Ascending aorta (tissue), 2 donors: ENCODE results near the gene CAMSAP1. TPM values are rescaled to one million over a fixed set of nuclear protein-coding genes. Genes with fewer than 3 reads are reported as not detected.

Source experiments
- DNase-seq, 2 donors: peaks; one replicate each; pipeline ENCODE4 v3.0.0-alpha.2; 2019; ENCODE audit warnings: low spot score in 2 of 2
- H3K27ac ChIP-seq, 2 donors: fragments of 200-600 bp; sonication (generic); one replicate each; pipeline ENCODE4 v1.5.1; 2016 to 2017; ENCODE audit warnings: mild to moderate bottlenecking in 1 of 2
- H3K27me3 ChIP-seq: fragments of 200-600 bp; sonication (generic); one replicate; pipeline ENCODE4 v1.5.1; 2017
- H3K36me3 ChIP-seq, 2 donors: fragments of 200-600 bp; sonication (generic); one replicate each; pipeline ENCODE4 v1.5.1; 2016
- H3K4me1 ChIP-seq, 2 donors: fragments of 200-600 bp; sonication (generic); one replicate each; pipeline ENCODE4 v1.5.1; 2016 to 2017; ENCODE audit warnings: mild to moderate bottlenecking in 1 of 2
- H3K4me3 ChIP-seq, 2 donors: fragments of 200-600 bp; sonication (generic); one replicate each; pipeline ENCODE4 v1.5.1; 2016 to 2017; ENCODE audit warnings: mild to moderate bottlenecking in 1 of 2
- H3K9me3 ChIP-seq, 2 donors: fragments of 200-600 bp; sonication (generic); one replicate each; pipeline ENCODE4 v1.5.1; 2016
- CTCF ChIP-seq, 3 experiments: fragments of 200-600 bp in 2 of 3; fragments of 450-650 bp in 1 of 3; sonication (generic) in 2 of 3; IDR thresholded peaks; one replicate each; pipeline ENCODE4 v1.5.1; 2016 to 2019; ENCODE audit warnings: antibody characterized with exemption in 3 of 3, mild to moderate bottlenecking in 1 of 3, moderate library complexity in 1 of 3
- intact Hi-C: fragments of 100-400 bp; cut with DNase I; formaldehyde crosslinking; loops from one replicate; pipeline ENCODE4 v1.15.1; 2023
- total RNA-seq: library from RNA; depleted of rRNA; stranded (reverse); fragments of >200 nt; gene quantifications from one replicate; pipeline ENCODE4 v1.1.0, GENCODE V29; 2016

CAMSAP1 gene
- total RNA-seq, 1 donor from 2014 or later, result 10.1 TPM

GRCh38 chr9:135797507-135798262 is 109.7 kb downstream of the CAMSAP1 start:
- peaks cover 0 to 6% of the 10 kb centered on the region in 2 donors for H3K4me1 ChIP-seq
- intact Hi-C loops, result no loop called here
- no peaks in the 10 kb centered on the region for H3K9me3 ChIP-seq
- no peak overlapping the region for H3K27ac ChIP-seq
- H3K36me3 ChIP-seq, result no peaks in the 10 kb centered on the region
- DNase-seq, result no peak
- H3K4me3 ChIP-seq, result no peak overlapping the region
- TF ChIP-seq CTCF (IDR thresholded peaks at IDR 0.05), result peak; percentile 13 to 53 (median 43)
- H3K27me3 ChIP-seq, result no peaks in the 10 kb centered on the region

GRCh38 chr9:135796784-135797485 is 110.4 kb downstream of the CAMSAP1 start:
- intact Hi-C loops, result no loop called here
- peaks cover 0 to 6% of the 10 kb centered on the region in 2 donors for H3K4me1 ChIP-seq

GRCh38 chr9:135795391-135795790 is 112.0 kb downstream of the CAMSAP1 start:
- intact Hi-C loops, result no loop called here
- no peak overlapping the region for H3K4me3 ChIP-seq
- H3K36me3 ChIP-seq, result no peaks in the 10 kb centered on the region
- peaks cover 0 to 6% of the 10 kb centered on the region in 2 donors for H3K4me1 ChIP-seq
- no peak for DNase-seq
- H3K27ac ChIP-seq, result no peak overlapping the region
- no peaks in the 10 kb centered on the region for H3K9me3 ChIP-seq
- H3K27me3 ChIP-seq, result no peaks in the 10 kb centered on the region
- TF ChIP-seq CTCF (IDR thresholded peaks at IDR 0.05), result no peak

More at GRCh38 chr9:135796784-135797485, 110.4 kb downstream of the CAMSAP1 start:
- H3K4me3 ChIP-seq, result no peak overlapping the region
- no peak overlapping the region for H3K27ac ChIP-seq
- H3K36me3 ChIP-seq, result no peaks in the 10 kb centered on the region
- no peaks in the 10 kb centered on the region for H3K27me3 ChIP-seq
- TF ChIP-seq CTCF (IDR thresholded peaks at IDR 0.05), result no peak
- DNase-seq, result no peak
- H3K9me3 ChIP-seq, result no peaks in the 10 kb centered on the region

GRCh38 chr9:135794361-135794885 is 112.9 kb downstream of the CAMSAP1 start:
- TF ChIP-seq CTCF (IDR thresholded peaks at IDR 0.05), result no peak
- Histone ChIP-seq H3K9me3 (no peaks in the 10 kb centered on the region), H3K36me3 (no peaks in the 10 kb centered on the region), H3K27ac (no peak overlapping the region), H3K4me3 (no peak overlapping the region), H3K4me1 (peaks cover 0 to 6% of the 10 kb centered on the region in 2 donors), H3K27me3 (no peaks in the 10 kb centered on the region)
- intact Hi-C loops, result no loop called here
- no peak for DNase-seq

GRCh38 chr9:135794057-135794335 is 113.3 kb downstream of the CAMSAP1 start:
- no peak for DNase-seq
- H3K27ac ChIP-seq, result no peak overlapping the region
- H3K4me1 ChIP-seq, result peaks cover 0 to 6% of the 10 kb centered on the region in 2 donors
- H3K4me3 ChIP-seq, result no peak overlapping the region
- no peaks in the 10 kb centered on the region for H3K9me3 ChIP-seq
- H3K36me3 ChIP-seq, result no peaks in the 10 kb centered on the region
- no peaks in the 10 kb centered on the region for H3K27me3 ChIP-seq
- TF ChIP-seq CTCF (IDR thresholded peaks at IDR 0.05), result no peak
- intact Hi-C loops, result no loop called here
